K562 (cell line): ENCODE results near the gene TUBA1A. TPM values are rescaled to one million over a fixed set of nuclear protein-coding genes. Genes with fewer than 3 reads are reported as not detected.

Experiments used
- BRF1 ChIP-seq: IDR thresholded peaks from 3 replicates; pipeline ENCODE4 v1.6.1; 2011; ENCODE audit warnings: borderline replicate concordance, mild to moderate bottlenecking; ENCODE audit not compliant: insufficient read length; ENCODE audit errors: extremely low read depth
- CHD2 ChIP-seq: IDR thresholded peaks from 2 replicates; pipeline ENCODE4 v1.6.1; 2011; ENCODE audit warnings: low read depth, low read length
- CTCF ChIP-seq, 3 experiments: IDR thresholded peaks in 2 of 3; conservative IDR thresholded peaks in 1 of 3; 2 replicates each; pipeline ENCODE4 v1.5.1; 2011 to 2012; ENCODE audit warnings: low read length in 3 of 3, mild to moderate bottlenecking in 3 of 3, control low read depth in 2 of 3, improper control_type of control experiment in 1 of 3, inconsistent platforms in 1 of 3, low read depth in 1 of 3, mixed read lengths in 1 of 3, moderate library complexity in 1 of 3; ENCODE audit not compliant: insufficient read depth in 2 of 3
- E2F5 ChIP-seq: sonication (generic); formaldehyde crosslinking; IDR thresholded peaks from 2 replicates; pipeline ENCODE4 v1.8.0; 2022; ENCODE audit warnings: mild to moderate bottlenecking, missing genetic modification reagents
- FOSL1 ChIP-seq: fragments of 200-800 bp; sonication (Bioruptor generic); conservative IDR thresholded peaks from 2 replicates; pipeline ENCODE4 v1.6.1; 2016; ENCODE audit warnings: missing genetic modification characterization, missing compliant biosample characterization
- FOXO4 ChIP-seq: fragments of 450-650 bp; formaldehyde crosslinking; IDR thresholded peaks from 2 replicates; pipeline ENCODE4 v1.4.0; 2020; ENCODE audit warnings: mild to moderate bottlenecking, moderate library complexity
- MEIS2 ChIP-seq: fragments of 450-650 bp; IDR thresholded peaks from 2 replicates; pipeline ENCODE4 v1.6.1; 2014; ENCODE audit warnings: mild to moderate bottlenecking; ENCODE audit not compliant: partially characterized antibody
- NR1H2 ChIP-seq: sonication (generic); formaldehyde crosslinking; IDR thresholded peaks from 2 replicates; pipeline ENCODE4 v1.4.0; 2020; ENCODE audit warnings: mild to moderate bottlenecking, missing genetic modification reagents
- RB1 ChIP-seq: fragments of 450-650 bp; IDR thresholded peaks from 2 replicates; pipeline ENCODE4 v1.6.1; 2017; ENCODE audit warnings: low read depth, mild to moderate bottlenecking
- SFPQ ChIP-seq: fragments of 200-400 bp; formaldehyde crosslinking; IDR thresholded peaks from 2 replicates; pipeline ENCODE4 v1.6.1; 2017; ENCODE audit warnings: mild to moderate bottlenecking, low read depth, low read length, moderate library complexity
- USF2 ChIP-seq: sonication (generic); formaldehyde crosslinking; IDR thresholded peaks from 2 replicates; pipeline ENCODE4 v1.5.0; 2020; ENCODE audit warnings: missing genetic modification reagents
- ZFX ChIP-seq: sonication (generic); formaldehyde crosslinking; IDR thresholded peaks from 2 replicates; pipeline ENCODE4 v1.8.0; 2022; ENCODE audit warnings: mild to moderate bottlenecking, missing genetic modification reagents, moderate library complexity
- ZMIZ1 ChIP-seq, 2 experiments: fragments of 150-350 bp in 1 of 2; IDR thresholded peaks; 2 replicates each; pipeline ENCODE4 v1.6.1; 2012 to 2016; ENCODE audit warnings: low read depth in 2 of 2, low read length in 2 of 2, mild to moderate bottlenecking in 1 of 2, moderate library complexity in 1 of 2
- ZNF696 ChIP-seq: fragments of 250-450 bp; sonication (Bioruptor Pico); conservative IDR thresholded peaks from 2 replicates; pipeline ENCODE4 v1.4.0; 2020; ENCODE audit warnings: mild to moderate bottlenecking, moderate library complexity
- polyA plus RNA-seq, 8 experiments: library from polyadenylated mRNA; depleted of rRNA in 4 of 8; stranded (reverse) in 5 of 8; unstranded in 3 of 8; fragments of >200 nt; fragmentation: Nextera tagmentation in 2 of 8; fragmentation: Illumina TruSeq in 1 of 8; extraction: Ambion mirVana in 2 of 8; extraction: Trizol in 1 of 8; gene quantifications; 2 replicates each; pipeline versions ENCODE4 v1.2.1 to v1.2.3, GENCODE V29; 2011 to 2014; ENCODE audit warnings: inconsistent platforms in 1 of 8, missing spikeins in 1 of 8
- total RNA-seq, 7 experiments: library from RNA; depleted of rRNA in 6 of 7; stranded (reverse); fragments of >200 nt in 6 of 7; fragmentation: Illumina TruSeq in 2 of 7; extraction: Trizol in 2 of 7; gene quantifications; 2 replicates each; pipeline versions ENCODE4 v1.2.1 to v1.2.3, GENCODE V29; 2011 to 2021; ENCODE audit warnings: low replicate concordance in 1 of 7

The TUBA1A gene
- total and polyA plus RNA-seq, 9 of the 15 experiments (the other 6 are each of a cell fraction or from before 2014, with no cell fraction given) = 7.4 to 45.1 (median 11.9) TPM

GRCh38 chr12:49236423-49236822 is 47.5 kb upstream of the TUBA1A start (continued):
- TF ChIP-seq FOXO4 (CRISPR knock-in tag) (no peak), CTCF (IDR thresholded peaks at IDR 0.05 in 2 of 3, conservative IDR thresholded peaks at IDR 0.05 in 1 of 3; ENCODE audit: insufficient read depth in 2 of 3, low read depth in 1 of 3, low read length in 3 of 3) (no peak), USF2 (peak; percentile 27; the same call in 1 of the 2 replicates), SFPQ (no peak), RB1 (no peak), ZMIZ1 (IDR thresholded peaks at IDR 0.05; ENCODE audit: low read depth in 2 of 2, low read length in 2 of 2) (no peak), ZFX (CRISPR knock-in tag) (no peak), FOSL1 (tag) (peak; percentile 45), BRF1 (no peak), E2F5 (no peak), ZNF696 (no peak), NR1H2 (CRISPR knock-in tag) (no peak), MEIS2 (peak; percentile 67), CHD2 (no peak)
